NCI-H128 (cell line): ENCODE results near the gene POM121L12.

Source experiments
- DNase-seq: peaks from one replicate; lab custom pipeline; 2025; ENCODE audit not compliant: unreplicated experiment; lab: John Stamatoyannopoulos, UW

The POM121L12 gene

DNA sequence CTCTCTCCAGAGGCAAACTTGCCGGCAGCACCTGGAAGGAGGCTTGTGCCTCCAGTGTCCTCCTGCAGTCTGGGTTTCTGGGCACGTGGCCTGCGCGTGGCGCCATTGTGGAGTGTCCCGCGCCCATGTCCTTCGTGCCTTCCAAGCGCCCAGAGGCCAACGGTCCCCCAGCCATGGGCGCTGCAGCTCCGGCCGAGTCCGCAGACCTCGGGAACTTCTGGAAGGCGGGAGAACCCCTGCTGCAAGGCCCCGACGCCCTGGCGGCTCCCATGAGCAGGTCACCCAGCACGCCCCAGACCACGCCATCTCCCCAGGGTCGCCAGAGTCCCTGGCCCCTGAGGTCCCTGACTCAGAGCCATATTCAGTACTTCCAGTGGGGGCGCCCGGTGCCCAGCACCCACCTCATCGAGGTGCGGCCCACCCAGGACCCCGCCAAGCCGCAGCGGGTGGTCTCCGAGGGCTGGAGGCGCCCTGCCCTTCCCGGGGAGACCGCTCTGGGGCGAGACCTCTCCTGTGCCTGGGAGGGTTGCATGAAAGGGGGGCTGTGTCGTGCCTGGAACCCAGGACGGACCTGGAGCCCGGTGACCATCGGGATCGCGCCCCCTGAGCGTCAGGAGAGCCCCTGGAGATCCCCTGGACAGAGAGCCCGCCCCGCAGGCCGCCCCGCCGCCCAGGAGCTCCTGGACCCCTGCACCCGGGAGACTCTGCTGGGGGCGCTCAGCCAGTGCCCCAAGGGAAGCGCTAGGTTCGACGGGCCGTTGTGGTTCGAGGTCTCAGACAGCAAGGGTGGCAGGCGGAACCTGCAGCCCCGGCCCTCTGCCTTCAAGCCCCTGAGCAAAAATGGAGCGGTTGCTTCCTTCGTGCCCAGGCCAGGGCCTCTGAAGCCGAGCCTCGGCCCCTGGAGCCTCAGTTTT, at the start of gene POM121L12:
Gene POM121L12, plus strand, starts transcription at position 135 of the 914 bp plus-strand sequence. Its CDS starts 39 bp downstream, at position 174.
- no peak for DNase-seq

DNA sequence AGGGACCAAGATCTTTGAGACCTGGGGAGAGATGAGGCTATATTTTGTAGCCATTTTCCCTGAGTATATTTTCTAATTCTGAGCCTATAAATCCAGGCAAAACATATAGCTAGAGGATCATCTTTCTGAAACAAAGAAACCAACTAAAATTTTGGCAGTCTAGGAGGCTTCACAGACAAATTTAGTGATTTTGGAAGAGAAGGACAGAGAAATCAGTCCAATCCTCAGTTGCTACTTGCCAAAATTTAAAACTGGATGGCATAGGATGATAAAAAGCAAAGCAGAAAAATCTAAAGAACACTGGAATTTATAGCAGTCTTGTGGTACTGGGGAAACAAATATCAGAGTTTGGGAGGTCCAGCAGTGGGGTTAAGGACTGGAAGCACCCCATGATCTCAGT, 43.4 kb upstream of the POM121L12 start:
- DNase-seq: no peak

DNA sequence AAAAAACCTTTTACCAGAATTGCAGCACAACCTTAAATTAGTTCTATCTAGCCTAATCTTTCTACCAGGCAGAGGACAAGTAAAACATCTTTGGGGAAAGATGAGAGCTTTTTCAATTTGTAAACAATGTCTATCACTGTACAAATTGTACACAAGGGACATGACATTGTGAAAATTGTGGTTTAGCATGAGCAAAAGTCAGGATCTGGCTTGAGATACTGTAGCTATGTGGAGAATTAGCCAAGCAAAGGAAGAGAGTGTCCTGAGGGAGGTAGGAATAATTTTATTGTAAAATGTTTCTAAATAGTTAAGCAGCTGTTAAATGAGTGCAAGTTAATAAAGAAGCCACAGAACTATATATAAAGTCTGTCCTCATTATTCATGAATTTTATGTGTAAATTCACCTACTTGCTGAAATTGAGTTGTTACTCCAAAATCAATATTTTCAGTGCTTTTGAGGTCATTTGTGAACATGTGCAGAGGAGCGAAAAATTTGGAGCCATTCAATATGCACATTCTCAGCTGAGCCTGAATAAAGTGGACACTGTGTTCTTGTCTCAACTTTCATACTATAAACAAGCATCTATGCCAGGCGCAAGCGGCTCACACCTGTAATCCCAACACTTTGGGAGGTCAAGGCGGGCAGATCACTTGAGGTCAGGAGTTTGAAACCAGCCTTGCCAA, 42.8 kb upstream of the POM121L12 start:
- no peak for DNase-seq

DNA sequence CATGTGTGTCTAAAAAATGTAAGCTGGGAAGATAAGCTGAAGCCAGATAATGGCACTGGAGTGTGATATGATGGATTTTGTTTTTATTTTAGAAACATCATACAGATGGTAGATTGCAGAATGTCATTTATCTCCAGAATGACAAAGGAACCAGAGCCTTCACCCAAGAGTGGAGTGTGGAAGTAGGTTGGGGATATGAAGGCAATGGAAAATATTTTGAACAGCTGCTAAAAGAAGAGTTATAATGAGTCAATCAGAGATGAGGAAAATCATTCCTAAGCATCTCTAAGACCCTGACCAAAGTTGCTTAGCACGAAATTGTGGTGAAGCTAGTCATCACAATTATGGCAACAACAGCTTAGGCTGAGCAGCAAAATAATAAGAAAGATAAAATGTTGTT, 39.8 kb upstream of the POM121L12 start:
- DNase-seq: no peak

DNA sequence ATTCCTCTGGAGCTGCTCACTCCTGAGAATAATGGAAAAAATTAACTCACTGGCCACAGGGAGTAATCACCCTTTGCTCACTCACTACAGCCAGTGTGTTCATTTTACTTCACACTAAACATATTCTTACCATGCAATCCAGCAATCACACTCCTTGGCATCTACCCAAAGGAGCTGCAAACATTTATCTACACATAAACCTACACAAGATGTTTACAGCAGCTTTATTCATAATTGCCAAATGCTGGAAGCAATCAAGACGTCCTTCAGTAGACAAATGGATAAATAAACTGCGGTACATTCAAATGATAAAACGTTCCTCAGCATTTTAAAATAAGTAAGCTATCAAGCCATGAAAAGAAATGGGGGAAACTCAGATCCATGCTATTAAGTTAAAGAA, 34.2 kb upstream of the POM121L12 start:
- no peak for DNase-seq

DNA sequence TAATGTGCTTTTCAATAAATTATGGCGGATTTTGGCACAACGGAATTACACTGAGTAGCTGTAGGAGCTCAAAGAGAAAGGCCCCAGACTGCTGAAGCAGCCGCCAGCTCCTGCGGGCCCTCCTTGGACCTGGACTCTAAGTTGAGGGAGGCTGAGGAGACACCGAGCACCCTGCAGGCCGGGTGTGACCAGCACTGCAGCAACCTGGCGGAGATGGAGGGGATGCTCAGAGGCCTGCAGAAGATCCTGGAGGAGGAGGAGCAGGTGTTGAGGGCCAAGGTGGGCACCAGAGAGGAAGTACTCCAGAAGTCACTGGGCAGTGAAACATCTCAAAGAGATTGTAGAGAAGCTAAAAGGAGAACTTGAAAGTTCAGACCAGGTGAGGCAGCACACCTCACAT, 33.0 kb upstream of the POM121L12 start:
- DNase-seq: no peak

DNA sequence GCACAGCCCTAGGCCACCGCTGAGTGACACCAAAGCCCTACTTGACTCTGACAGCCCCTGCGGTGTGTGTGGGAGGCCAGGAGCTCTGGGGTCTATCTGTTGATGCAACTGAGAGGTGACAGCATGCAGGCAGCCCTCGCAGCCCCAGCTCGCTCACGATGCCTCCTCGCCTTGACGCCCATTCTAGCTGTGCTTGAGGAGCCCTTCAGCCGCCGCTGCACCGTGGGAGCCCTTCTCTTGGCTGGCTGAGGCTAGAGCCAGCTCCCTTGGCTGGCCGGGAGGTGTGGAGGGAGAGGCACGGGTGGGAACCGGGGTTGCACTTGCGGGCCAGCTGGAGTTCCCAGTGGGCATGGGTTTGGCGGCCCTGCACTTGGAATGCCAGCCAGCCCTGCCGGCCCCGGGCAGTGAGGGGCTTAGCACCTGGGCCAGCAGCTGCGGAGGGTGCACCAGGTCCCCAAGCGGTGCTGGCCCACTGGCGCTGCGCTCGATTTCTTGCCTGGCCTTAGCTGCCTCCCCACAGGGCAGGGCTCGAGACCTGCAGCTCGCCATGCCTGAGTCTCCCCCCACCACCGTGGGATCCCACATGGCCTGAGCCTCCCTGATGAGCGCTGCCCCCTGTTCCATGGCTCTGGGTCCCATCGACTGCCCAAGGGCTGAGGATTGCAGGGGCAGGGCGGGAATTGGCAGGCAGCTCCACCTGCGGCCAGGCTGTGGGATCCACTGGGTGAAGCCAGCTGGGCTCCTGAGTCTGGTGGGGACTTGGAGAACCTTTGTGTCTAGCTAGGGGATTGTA, 31.6 kb upstream of the POM121L12 start:
- no peak for DNase-seq

DNA sequence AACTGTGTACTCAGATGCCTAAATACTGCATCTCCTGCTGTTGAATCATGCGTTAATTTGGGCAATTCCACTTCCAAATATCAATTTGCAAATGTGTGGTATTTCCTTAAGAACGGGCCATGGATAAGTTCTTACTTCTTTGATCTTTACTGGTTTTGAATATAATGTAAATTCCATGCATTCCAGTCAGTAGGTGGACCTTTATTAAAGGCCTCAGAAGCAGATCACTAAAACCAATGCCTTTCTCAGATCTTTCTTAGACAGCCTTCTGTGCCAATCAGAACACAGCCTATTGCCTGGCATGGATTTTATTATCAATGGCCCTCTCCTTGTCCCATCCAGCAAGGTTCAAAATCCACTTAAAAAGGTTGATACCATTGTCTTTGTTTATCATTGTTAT, 21.5 kb upstream of the POM121L12 start:
- no peak for DNase-seq

DNA sequence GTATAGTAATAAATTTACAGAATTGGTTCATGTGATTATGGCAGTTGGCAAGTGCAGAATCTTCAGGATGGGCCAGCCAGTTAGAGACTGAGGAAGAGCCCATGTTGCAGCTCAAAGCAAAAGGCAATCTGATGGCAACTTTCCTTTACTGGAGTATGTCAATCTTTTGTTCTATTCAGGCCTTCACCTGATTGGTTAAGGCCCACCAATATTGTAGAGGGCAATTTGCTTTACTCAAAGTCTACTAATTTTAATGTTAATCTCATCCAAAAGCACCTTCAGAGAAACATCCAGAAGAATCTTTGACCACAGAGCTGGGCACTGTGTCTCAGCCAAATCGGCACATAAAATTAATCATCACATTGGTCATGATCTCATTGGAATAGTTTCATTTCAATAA, 20.0 kb upstream of the POM121L12 start:
- no peak for DNase-seq

DNA sequence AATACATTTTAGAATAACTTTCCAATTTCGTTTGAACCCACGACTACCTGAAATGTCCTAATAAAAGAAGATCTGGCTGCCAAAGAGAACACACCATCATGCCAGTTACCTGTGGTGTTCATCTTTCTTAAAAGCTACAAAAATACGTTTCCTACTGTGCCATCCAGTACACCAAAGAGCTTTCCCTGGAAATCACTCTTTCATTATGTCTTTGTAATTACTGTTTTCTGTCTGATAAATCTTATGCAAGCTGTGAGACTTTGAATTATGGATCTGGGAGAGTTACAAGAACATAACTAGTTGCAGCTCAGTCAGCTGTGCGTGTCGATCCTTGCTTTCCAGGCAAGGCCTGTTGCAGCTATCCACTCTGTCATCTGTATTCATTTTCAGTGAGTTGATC, 12.5 kb upstream of the POM121L12 start:
- DNase-seq: no peak

DNA sequence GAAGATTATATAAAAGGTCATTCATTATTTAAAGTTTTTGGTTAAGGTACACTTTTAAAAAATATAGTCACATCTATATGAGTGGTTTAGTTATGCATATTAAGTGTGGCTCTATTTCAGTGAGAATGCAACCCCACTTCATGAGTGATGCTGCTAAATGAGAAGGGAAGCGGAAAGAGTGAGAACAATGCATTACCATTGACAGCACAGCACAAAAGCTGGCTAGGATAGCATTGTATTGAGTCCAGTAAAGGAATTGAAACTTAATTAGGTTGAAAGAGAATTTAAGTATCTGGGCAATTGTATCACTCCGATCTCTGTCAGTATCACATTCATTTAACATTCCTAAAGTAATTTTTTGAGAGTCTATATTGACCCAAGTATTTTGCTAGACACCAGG, 13.2 kb downstream of the POM121L12 start:
- no peak for DNase-seq

DNA sequence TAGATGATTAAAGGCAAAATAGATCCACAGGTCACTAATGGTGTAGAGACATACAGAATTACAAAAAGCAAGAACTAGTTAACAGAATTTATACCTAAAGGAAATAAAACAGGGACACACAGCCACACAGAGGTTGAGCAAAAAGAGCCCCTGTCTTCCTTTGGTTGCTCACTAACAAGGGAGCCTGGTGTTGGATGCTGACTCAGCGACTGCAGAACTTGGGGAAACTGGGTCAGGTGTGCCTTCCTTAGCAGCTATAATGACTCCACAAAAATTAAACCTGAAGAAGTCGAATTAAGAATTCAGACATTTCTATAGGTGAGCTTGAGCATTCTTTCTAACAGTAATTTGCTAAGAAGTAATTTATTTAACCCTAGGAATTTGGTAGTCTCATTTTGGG, 15.0 kb downstream of the POM121L12 start:
- no peak for DNase-seq

DNA sequence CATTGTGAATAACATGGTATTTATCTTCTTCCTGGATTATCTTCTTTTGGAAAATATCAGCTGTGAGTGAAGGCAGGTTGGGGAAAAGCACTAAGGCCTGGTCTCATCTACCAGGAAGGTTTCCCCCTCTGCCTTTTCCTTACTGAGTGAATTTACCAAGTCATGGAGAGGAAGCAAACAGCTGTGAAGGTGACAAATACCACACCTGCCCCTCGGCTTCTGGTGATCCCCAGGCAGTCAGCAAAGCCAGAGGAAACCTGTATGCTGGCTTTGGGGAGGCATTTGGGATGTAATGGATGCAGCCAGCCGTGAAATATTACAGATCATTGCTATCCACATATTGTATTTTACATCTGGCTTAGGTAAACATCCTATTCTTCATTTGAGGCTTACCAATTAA, 24.2 kb downstream of the POM121L12 start:
- no peak for DNase-seq

DNA sequence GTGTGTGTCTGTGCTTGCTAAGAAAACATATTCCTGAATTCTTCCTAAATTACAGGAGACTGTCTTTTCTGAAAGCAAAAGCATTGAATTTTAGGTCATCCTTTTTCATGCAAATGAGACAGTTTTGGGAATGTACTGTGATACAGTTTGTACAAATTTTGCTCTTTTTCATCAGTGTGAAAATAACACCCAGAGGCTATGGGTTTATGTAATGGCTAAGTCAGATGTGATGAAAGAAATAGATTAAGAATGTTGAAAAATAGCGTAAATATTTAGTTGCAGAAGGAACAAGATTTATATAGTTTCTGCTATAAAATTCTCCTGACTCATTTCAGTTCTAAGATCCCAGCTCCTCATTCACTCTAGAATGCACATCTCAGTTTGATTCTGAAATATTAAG, 24.6 kb downstream of the POM121L12 start:
- DNase-seq: no peak

DNA sequence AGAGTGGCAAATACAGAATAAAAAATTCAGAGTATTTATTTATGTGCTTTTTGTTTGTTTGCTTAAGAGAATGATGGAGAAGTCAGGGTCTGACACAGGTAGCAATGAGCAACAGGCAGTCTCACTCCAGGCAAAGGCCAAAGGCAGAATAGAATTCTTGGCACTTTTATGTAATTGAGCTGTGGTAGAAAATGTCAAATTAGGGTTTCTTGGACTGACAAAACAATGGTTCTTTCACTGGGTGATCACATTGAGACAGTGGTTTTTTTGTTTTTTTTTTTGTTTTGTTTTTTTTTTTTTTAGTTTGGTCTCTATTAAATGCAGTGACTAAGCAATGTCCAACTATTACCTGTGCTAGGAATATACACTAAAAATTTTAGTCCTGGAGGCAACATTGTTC, 27.4 kb downstream of the POM121L12 start:
- no peak for DNase-seq

DNA sequence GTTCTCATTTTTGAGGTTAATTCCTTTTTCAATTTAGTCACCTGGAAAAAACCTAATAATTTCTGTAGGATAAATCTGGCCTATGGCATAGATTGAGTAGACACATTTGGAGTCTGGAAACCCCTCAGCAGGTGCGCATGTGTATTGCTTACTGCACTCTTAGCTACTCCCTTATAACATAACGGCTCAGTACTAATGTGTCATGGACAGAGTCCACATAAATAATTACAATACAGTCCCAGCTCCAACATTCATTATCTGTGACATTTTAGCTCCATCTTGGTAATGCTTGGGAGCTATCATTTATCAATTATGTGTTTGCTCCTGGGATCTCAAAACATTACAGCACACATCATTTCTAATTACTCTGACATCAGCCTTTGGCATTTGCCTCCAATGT, 33.2 kb downstream of the POM121L12 start:
- DNase-seq: no peak

DNA sequence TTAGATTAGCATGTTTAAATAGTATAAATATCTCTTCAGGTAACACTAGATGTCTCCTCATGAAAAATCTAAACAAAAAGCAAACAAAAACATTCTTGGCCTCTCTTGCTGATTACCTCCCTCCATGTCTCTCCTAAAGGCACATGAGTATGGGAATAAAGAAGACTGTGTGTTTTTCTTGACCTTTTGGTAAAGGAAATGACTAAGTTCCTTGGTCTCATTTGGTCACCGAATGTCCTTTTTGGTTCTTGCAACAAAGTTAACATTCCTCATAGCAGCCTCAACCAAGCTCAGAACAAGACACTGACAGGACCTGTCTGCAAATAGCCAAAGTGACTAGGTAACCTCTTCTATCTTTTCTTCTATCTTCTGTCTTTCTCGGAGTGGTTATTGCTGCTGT, 35.5 kb downstream of the POM121L12 start:
- DNase-seq: no peak
